WTC11 (cell line): Measurements from ENCODE around the gene ATL1. TPM values are rescaled to one million over a fixed set of nuclear protein-coding genes. Genes with fewer than 3 reads are reported as not detected.

Experiments used
- ATAC-seq: fragments of 200-7000 bp; cut with Tn5 transposase; 2 replicates; pipeline ENCODE4 v1.10.0; 2021; ENCODE audit warnings: mild to moderate bottlenecking, moderate library complexity
- CTCF ChIA-PET: fragments of 300-600 bp; sonication (Branson Sonifier 250); formaldehyde crosslinking; loops from one replicate; lab custom pipeline; 2021; ENCODE audit warnings: antibody characterized with exemption; lab: Charles Lee
- POLR2A ChIA-PET: fragments of 350-600 bp; sonication (Branson Sonifier 250); formaldehyde crosslinking; loops from one replicate; lab custom pipeline; 2021; ENCODE audit warnings: antibody characterized with exemption; lab: Charles Lee
- DNase-seq: peaks from one replicate; pipeline ENCODE4 v3.0.0; 2021; ENCODE audit warnings: low spot score
- H3K27ac Mint-ChIP-seq: 2 replicates; pipeline ENCODE4 v1.8.0; 2021; ENCODE audit warnings: mixed read lengths
- H3K27me3 Mint-ChIP-seq: 2 replicates; pipeline ENCODE4 v1.8.0; 2021; ENCODE audit warnings: low read depth, mild to moderate bottlenecking, moderate library complexity, mixed read lengths
- H3K36me3 Mint-ChIP-seq: 2 replicates; pipeline ENCODE4 v1.8.0; 2021; ENCODE audit warnings: mixed read lengths
- H3K4me1 Mint-ChIP-seq: 2 replicates; pipeline ENCODE4 v1.8.0; 2022; ENCODE audit warnings: mixed read lengths
- H3K4me3 Mint-ChIP-seq: 2 replicates; pipeline ENCODE4 v1.8.0; 2021; ENCODE audit warnings: mild to moderate bottlenecking, moderate library complexity, mixed read lengths
- H3K9me3 Mint-ChIP-seq: 2 replicates; pipeline ENCODE4 v1.8.0; 2021; ENCODE audit warnings: mixed read lengths
- CBFB ChIP-seq: sonication (generic); formaldehyde crosslinking; IDR thresholded peaks from 2 replicates; pipeline ENCODE4 v1.8.1; 2022; ENCODE audit warnings: mild to moderate bottlenecking, low read depth, missing genetic modification reagents
- CREB1 ChIP-seq: sonication (generic); formaldehyde crosslinking; IDR thresholded peaks from 2 replicates; pipeline ENCODE4 v1.8.0; 2023; ENCODE audit warnings: mild to moderate bottlenecking, missing genetic modification reagents
- CTCF ChIP-seq: fragments of 200-600 bp; IDR thresholded peaks from 2 replicates; pipeline ENCODE4 v1.8.0; 2022; ENCODE audit warnings: antibody characterized with exemption
- FOXJ3 ChIP-seq: sonication (generic); formaldehyde crosslinking; IDR thresholded peaks from 2 replicates; pipeline ENCODE4 v1.9.0; 2021; ENCODE audit warnings: missing genetic modification reagents, mild to moderate bottlenecking, borderline replicate concordance
- IRF2 ChIP-seq: sonication (generic); formaldehyde crosslinking; IDR thresholded peaks from 2 replicates; pipeline ENCODE4 v1.8.0; 2022; ENCODE audit warnings: low read depth, missing genetic modification reagents, borderline replicate concordance
- JUN ChIP-seq: sonication (generic); formaldehyde crosslinking; IDR thresholded peaks from 2 replicates; pipeline ENCODE4 v1.8.0; 2023; ENCODE audit warnings: mild to moderate bottlenecking, missing genetic modification reagents
- MXD4 ChIP-seq: fragments of 250-450 bp; sonication (Bioruptor Pico); IDR thresholded peaks from 2 replicates; pipeline ENCODE4 v1.8.0; 2021; ENCODE audit warnings: mild to moderate bottlenecking, moderate library complexity, borderline replicate concordance
- NR2C2 ChIP-seq: sonication (generic); formaldehyde crosslinking; IDR thresholded peaks from 2 replicates; pipeline ENCODE4 v1.8.0; 2022; ENCODE audit warnings: mild to moderate bottlenecking, missing genetic modification reagents
- OVOL2 ChIP-seq: fragments of 250-450 bp; sonication (Bioruptor Pico); IDR thresholded peaks from 2 replicates; pipeline ENCODE4 v1.9.0; 2021; ENCODE audit warnings: mild to moderate bottlenecking, borderline replicate concordance
- PRRX2 ChIP-seq: fragments of 250-450 bp; sonication (Bioruptor Pico); IDR thresholded peaks from 2 replicates; pipeline ENCODE4 v1.8.0; 2021; ENCODE audit warnings: mild to moderate bottlenecking
- TEAD1 ChIP-seq: sonication (generic); formaldehyde crosslinking; IDR thresholded peaks from 2 replicates; pipeline ENCODE4 v1.8.0; 2022; ENCODE audit warnings: mild to moderate bottlenecking, missing genetic modification reagents
- ZMAT4 ChIP-seq: fragments of 250-450 bp; sonication (Bioruptor Pico); IDR thresholded peaks from 2 replicates; pipeline ENCODE4 v1.9.0; 2021; ENCODE audit warnings: mild to moderate bottlenecking
- ZSCAN18 ChIP-seq: fragments of 250-450 bp; sonication (Bioruptor Pico); IDR thresholded peaks from 2 replicates; pipeline ENCODE4 v2.1.2; 2022; ENCODE audit warnings: mild to moderate bottlenecking, moderate library complexity
- total RNA-seq: library from RNA; stranded (reverse); gene quantifications from 3 replicates; pipeline ENCODE4 v1.2.3, GENCODE V29; 2021
- TF ChIP-seq, protein P1 (sequence below): sonication (generic); formaldehyde crosslinking; IDR thresholded peaks from 2 replicates; pipeline ENCODE4 v1.8.1; 2022; ENCODE audit warnings: mild to moderate bottlenecking, missing genetic modification reagents, moderate library complexity, borderline replicate concordance
- TF ChIP-seq, protein P2 (sequence below): sonication (generic); formaldehyde crosslinking; conservative IDR thresholded peaks from 2 replicates; pipeline ENCODE4 v1.8.1; 2023; ENCODE audit warnings: mild to moderate bottlenecking, low read depth, missing genetic modification reagents, moderate library complexity
- TF ChIP-seq, protein P3 (sequence below): sonication (generic); formaldehyde crosslinking; IDR thresholded peaks from 2 replicates; pipeline ENCODE4 v1.8.1; 2023; ENCODE audit warnings: mild to moderate bottlenecking, missing genetic modification reagents
- TF ChIP-seq, protein P4 (sequence below): fragments of 250-450 bp; sonication (Bioruptor Pico); IDR thresholded peaks from 2 replicates; pipeline ENCODE4 v1.8.0; 2021; ENCODE audit warnings: mild to moderate bottlenecking

Gene ATL1
- total RNA-seq, 1 experiment from 2014 or later, result 3.7 TPM

- ATAC-seq (no peak), DNase-seq (no peak)
- H3K4me3 Mint-ChIP-seq, result no peak overlapping the region
- H3K27me3 Mint-ChIP-seq, result no peaks in the 10 kb centered on the region
- POLR2A ChIA-PET, result interaction anchor here (0.6 kb wide), 1 partner anchor 175 kb away, joined by 3 read pairs; no protein-coding TSS in a partner anchor
- H3K36me3 Mint-ChIP-seq, result no peaks in the 10 kb centered on the region
- CTCF ChIA-PET, result interaction anchor here (0.6 to 1.2 kb wide), 5 partner anchors 15 to 229 kb away, joined by 4 to 7 read pairs (median 4); partner anchors contain the start of gene ATL1
- TF ChIP-seq CBFB (CRISPR knock-in tag) (no peak), ZSCAN18 (CRISPR knock-in tag) (no peak), NR2C2 (CRISPR knock-in tag) (no peak), ZMAT4 (CRISPR knock-in tag) (no peak), OVOL2 (CRISPR knock-in tag) (no peak), TEAD1 (CRISPR knock-in tag) (no peak), MXD4 (CRISPR knock-in tag) (no peak)
- TF ChIP-seq, protein P1, sequence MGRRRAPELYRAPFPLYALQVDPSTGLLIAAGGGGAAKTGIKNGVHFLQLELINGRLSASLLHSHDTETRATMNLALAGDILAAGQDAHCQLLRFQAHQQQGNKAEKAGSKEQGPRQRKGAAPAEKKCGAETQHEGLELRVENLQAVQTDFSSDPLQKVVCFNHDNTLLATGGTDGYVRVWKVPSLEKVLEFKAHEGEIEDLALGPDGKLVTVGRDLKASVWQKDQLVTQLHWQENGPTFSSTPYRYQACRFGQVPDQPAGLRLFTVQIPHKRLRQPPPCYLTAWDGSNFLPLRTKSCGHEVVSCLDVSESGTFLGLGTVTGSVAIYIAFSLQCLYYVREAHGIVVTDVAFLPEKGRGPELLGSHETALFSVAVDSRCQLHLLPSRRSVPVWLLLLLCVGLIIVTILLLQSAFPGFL (CRISPR knock-in tag), result no peak
- H3K4me1 Mint-ChIP-seq, result peaks cover 4% of the 10 kb centered on the region; the same call in 1 of the 2 replicates
- peaks cover 5% of the 10 kb centered on the region for H3K9me3 Mint-ChIP-seq
- H3K27ac Mint-ChIP-seq, result no peak overlapping the region
These were observed 15.0 kb upstream of the ATL1 start for GRCh38 chr14:50544911-50545310.

GRCh38 chr14:50545618-50546017 lies 14.3 kb upstream of the ATL1 start:
- POLR2A ChIA-PET, result interaction anchor here (0.6 kb wide), 1 partner anchor 176 kb away, joined by 3 read pairs; no protein-coding TSS in a partner anchor
- no peak overlapping the region for H3K4me3 Mint-ChIP-seq
- TF ChIP-seq PRRX2 (CRISPR knock-in tag) (no peak), OVOL2 (CRISPR knock-in tag) (no peak), TEAD1 (CRISPR knock-in tag) (no peak), CREB1 (CRISPR knock-in tag) (no peak)
- TF ChIP-seq, protein P2, sequence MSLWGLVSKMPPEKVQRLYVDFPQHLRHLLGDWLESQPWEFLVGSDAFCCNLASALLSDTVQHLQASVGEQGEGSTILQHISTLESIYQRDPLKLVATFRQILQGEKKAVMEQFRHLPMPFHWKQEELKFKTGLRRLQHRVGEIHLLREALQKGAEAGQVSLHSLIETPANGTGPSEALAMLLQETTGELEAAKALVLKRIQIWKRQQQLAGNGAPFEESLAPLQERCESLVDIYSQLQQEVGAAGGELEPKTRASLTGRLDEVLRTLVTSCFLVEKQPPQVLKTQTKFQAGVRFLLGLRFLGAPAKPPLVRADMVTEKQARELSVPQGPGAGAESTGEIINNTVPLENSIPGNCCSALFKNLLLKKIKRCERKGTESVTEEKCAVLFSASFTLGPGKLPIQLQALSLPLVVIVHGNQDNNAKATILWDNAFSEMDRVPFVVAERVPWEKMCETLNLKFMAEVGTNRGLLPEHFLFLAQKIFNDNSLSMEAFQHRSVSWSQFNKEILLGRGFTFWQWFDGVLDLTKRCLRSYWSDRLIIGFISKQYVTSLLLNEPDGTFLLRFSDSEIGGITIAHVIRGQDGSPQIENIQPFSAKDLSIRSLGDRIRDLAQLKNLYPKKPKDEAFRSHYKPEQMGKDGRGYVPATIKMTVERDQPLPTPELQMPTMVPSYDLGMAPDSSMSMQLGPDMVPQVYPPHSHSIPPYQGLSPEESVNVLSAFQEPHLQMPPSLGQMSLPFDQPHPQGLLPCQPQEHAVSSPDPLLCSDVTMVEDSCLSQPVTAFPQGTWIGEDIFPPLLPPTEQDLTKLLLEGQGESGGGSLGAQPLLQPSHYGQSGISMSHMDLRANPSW (CRISPR knock-in tag), result no peak
- DNase-seq, result no peak
- peaks cover under 1% of the 10 kb centered on the region; the same call in 1 of the 2 replicates for H3K27me3 Mint-ChIP-seq
- H3K27ac Mint-ChIP-seq, result no peak overlapping the region
- peaks cover 4% of the 10 kb centered on the region; the same call in 1 of the 2 replicates for H3K4me1 Mint-ChIP-seq
- peaks cover 6% of the 10 kb centered on the region for H3K9me3 Mint-ChIP-seq
- H3K36me3 Mint-ChIP-seq, result no peaks in the 10 kb centered on the region
- CTCF ChIA-PET, result interaction anchor here (0.6 to 1.2 kb wide), 4 partner anchors 15 to 228 kb away, joined by 4 to 6 read pairs (median 4); partner anchors contain the start of gene ATL1
- ATAC-seq, result no peak

DNA sequence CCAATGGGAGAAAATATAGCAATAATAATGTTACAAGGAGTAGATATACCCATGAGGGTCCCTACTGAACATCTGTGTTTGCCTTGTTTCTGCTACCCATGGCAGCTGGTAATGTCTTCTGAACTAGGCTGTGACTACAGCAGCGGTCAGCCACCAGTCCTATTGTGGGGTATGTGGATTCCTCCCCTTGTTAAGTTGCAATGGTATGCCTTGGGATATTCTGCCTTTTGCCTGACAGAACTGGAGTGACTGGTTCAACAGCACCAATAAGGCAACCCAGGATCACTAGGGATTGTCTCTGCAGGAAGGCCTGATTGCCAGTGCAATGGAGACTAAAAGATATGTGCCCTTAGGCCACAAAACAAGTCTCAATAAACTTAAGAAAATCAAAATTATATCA lies 9.7 kb upstream of the ATL1 start:
- Mint-ChIP-seq H3K4me3 (no peak overlapping the region), H3K9me3 (peaks cover 16% of the 10 kb centered on the region), H3K27me3 (peaks cover 3% of the 10 kb centered on the region; the same call in 1 of the 2 replicates), H3K27ac (no peak overlapping the region), H3K36me3 (no peaks in the 10 kb centered on the region), H3K4me1 (no peaks in the 10 kb centered on the region)
- ChIA-PET POLR2A (no interaction called here), CTCF (no interaction called here)
- no peak for TF ChIP-seq JUN (CRISPR knock-in tag)
- TF ChIP-seq, protein P3, sequence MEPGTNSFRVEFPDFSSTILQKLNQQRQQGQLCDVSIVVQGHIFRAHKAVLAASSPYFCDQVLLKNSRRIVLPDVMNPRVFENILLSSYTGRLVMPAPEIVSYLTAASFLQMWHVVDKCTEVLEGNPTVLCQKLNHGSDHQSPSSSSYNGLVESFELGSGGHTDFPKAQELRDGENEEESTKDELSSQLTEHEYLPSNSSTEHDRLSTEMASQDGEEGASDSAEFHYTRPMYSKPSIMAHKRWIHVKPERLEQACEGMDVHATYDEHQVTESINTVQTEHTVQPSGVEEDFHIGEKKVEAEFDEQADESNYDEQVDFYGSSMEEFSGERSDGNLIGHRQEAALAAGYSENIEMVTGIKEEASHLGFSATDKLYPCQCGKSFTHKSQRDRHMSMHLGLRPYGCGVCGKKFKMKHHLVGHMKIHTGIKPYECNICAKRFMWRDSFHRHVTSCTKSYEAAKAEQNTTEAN (CRISPR knock-in tag), result no peak
- TF ChIP-seq, protein P4, sequence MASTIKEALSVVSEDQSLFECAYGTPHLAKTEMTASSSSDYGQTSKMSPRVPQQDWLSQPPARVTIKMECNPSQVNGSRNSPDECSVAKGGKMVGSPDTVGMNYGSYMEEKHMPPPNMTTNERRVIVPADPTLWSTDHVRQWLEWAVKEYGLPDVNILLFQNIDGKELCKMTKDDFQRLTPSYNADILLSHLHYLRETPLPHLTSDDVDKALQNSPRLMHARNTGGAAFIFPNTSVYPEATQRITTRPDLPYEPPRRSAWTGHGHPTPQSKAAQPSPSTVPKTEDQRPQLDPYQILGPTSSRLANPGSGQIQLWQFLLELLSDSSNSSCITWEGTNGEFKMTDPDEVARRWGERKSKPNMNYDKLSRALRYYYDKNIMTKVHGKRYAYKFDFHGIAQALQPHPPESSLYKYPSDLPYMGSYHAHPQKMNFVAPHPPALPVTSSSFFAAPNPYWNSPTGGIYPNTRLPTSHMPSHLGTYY (CRISPR knock-in tag), result no peak
- TF ChIP-seq ZMAT4 (CRISPR knock-in tag), result no peak
- TF ChIP-seq FOXJ3, result no peak
- no peak for TF ChIP-seq IRF2 (CRISPR knock-in tag)
- TF ChIP-seq PRRX2 (CRISPR knock-in tag), result no peak
- no peak for TF ChIP-seq CTCF
- ATAC-seq (no peak), DNase-seq (no peak)
